ENCODE data around the gene LIN7B. TPM values are rescaled to one million over a fixed set of nuclear protein-coding genes. Genes with fewer than 3 reads are reported as not detected.
A peak's percentile ranks its signal among the peaks of the same experiment; 100 is the strongest.

The LIN7B gene
- total RNA-seq, 1 experiment from 2014 or later, result 4.2 TPM

DNA sequence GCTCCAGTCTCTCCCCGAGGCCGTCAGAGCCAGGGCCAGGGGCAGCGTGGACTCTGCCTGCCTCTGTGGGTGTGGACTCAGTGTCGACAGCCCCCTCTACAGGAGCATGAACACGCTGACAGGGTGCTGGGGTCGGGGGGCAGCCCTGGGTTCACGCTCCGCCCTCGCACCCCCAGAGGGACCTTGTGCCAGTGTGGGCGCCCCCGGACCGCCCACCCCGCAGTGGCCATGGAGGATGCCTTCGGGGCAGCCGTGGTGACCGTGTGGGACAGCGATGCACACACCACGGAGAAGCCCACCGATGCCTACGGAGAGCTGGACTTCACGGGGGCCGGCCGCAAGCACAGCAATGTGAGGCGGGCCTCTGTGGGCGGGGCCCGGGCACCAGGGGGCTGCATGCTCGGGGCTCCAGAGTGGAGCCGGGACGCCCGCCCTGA, 51.7 kb downstream of the LIN7B start:
- no peak overlapping the region for H3T11ph ChIP-seq (ENCODE audit: low read length)
- no peak overlapping the region for H2AK5ac ChIP-seq (ENCODE audit: insufficient read length, low read length)
- no peaks in the 10 kb centered on the region for H3K79me2 ChIP-seq (ENCODE audit: insufficient read depth, low read length)
- H3K4ac ChIP-seq (ENCODE audit: low read depth, low read length), result no peak overlapping the region
- no peak overlapping the region; the same call in 1 of the 2 replicates for H3K14ac ChIP-seq (ENCODE audit: insufficient read depth, low read length)
- WGBS (ENCODE audit: extremely low coverage, insufficient read length, low lambda C conversion rate), result no CpG with 5 or more reads among the region's 30 CpGs
- no peak overlapping the region for H2BK12ac ChIP-seq (ENCODE audit: insufficient read length, low read depth, low read length)
- no peak overlapping the region for H2AFZ ChIP-seq (ENCODE audit: low read length)
- H3K36me3 Mint-ChIP-seq (ENCODE audit: insufficient read depth in 1 of 3, low read depth in 3 of 3), result peaks cover 0 to 2% (median 0%) of the 10 kb centered on the region in 3 experiments; a peak in 1 of 7 replicates
- H3K27ac ChIP-seq (ENCODE audit: insufficient read length, low read depth, low read length), result no peak overlapping the region
- no peak overlapping the region for H3K27ac Mint-ChIP-seq
- H2BK120ac ChIP-seq (ENCODE audit: low read depth, low read length, poor library complexity, severe bottlenecking), result no peak overlapping the region
- no peak overlapping the region for H3K18ac ChIP-seq (ENCODE audit: insufficient read length, low read depth, low read length)
- no peaks in the 10 kb centered on the region for H3K4me1 ChIP-seq (ENCODE audit: insufficient read depth, low read length)
- no peaks in the 10 kb centered on the region for H4K20me1 ChIP-seq (ENCODE audit: control insufficient read depth, insufficient read depth, insufficient read length)
- H3K4me1 Mint-ChIP-seq, result peaks cover 3 to 12% of the 10 kb centered on the region in 2 experiments; a peak in 3 of 4 replicates
- no peaks in the 10 kb centered on the region for H3K9me3 ChIP-seq (ENCODE audit: control insufficient read depth, low read depth, low read length)
- no peak overlapping the region for H4K5ac ChIP-seq (ENCODE audit: insufficient read length, low read depth, low read length)
- no peaks in the 10 kb centered on the region for H3K9me3 Mint-ChIP-seq
- no peaks in the 10 kb centered on the region for H3K79me1 ChIP-seq (ENCODE audit: insufficient read depth, low read depth, low read length, poor library complexity, severe bottlenecking)
- H3K9ac ChIP-seq (ENCODE audit: extremely low read depth, insufficient read length, low read length), result no peak overlapping the region
- H3K4me2 ChIP-seq (ENCODE audit: insufficient read depth, insufficient read length, low read length), result no peak overlapping the region
- no peaks in the 10 kb centered on the region for H3K23me2 ChIP-seq (ENCODE audit: insufficient read length, low read depth, low read length, poor library complexity, severe bottlenecking)
- no peak overlapping the region for H4K8ac ChIP-seq (replicated peaks; ENCODE audit: insufficient read length, low read depth, low read length)
- peak; percentile 46 for DNase-seq
- peak overlapping the region in 1 of 2 experiments; percentile 74; a peak in 3 of 5 replicates for H3K4me3 Mint-ChIP-seq
- no peak overlapping the region for H2BK15ac ChIP-seq (ENCODE audit: low read depth, low read length)
- H3K23ac ChIP-seq (ENCODE audit: insufficient read length, low read depth, low read length), result no peak overlapping the region
- no peak overlapping the region for H2BK5ac ChIP-seq (ENCODE audit: insufficient read length, low read length)
- no peak overlapping the region for H4K91ac ChIP-seq (ENCODE audit: insufficient read length, low read depth, low read length)
- TF ChIP-seq, protein P1, sequence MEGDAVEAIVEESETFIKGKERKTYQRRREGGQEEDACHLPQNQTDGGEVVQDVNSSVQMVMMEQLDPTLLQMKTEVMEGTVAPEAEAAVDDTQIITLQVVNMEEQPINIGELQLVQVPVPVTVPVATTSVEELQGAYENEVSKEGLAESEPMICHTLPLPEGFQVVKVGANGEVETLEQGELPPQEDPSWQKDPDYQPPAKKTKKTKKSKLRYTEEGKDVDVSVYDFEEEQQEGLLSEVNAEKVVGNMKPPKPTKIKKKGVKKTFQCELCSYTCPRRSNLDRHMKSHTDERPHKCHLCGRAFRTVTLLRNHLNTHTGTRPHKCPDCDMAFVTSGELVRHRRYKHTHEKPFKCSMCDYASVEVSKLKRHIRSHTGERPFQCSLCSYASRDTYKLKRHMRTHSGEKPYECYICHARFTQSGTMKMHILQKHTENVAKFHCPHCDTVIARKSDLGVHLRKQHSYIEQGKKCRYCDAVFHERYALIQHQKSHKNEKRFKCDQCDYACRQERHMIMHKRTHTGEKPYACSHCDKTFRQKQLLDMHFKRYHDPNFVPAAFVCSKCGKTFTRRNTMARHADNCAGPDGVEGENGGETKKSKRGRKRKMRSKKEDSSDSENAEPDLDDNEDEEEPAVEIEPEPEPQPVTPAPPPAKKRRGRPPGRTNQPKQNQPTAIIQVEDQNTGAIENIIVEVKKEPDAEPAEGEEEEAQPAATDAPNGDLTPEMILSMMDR (conservative IDR thresholded peaks at IDR 0.05), result peak; percentile 38; the same call in 1 of the 3 replicates
- H3K27me3 ChIP-seq (ENCODE audit: insufficient read depth, low read length), result no peaks in the 10 kb centered on the region
- no peak overlapping the region for H2BK20ac ChIP-seq (ENCODE audit: low read depth, low read length, poor library complexity, severe bottlenecking)
- no peaks in the 10 kb centered on the region; the same call in 1 of the 2 replicates for H3K27me3 Mint-ChIP-seq (ENCODE audit: low read depth)
- no peak overlapping the region for H3K56ac ChIP-seq (ENCODE audit: insufficient read length, low read depth, low read length)

Measured in H9 (cell line).